Measurements from ENCODE around the gene CCND3. TPM values are rescaled to one million over a fixed set of nuclear protein-coding genes. Genes with fewer than 3 reads are reported as not detected.

Gene CCND3
- total RNA-seq, result 118 and 119 TPM in 2 replicates

DNA sequence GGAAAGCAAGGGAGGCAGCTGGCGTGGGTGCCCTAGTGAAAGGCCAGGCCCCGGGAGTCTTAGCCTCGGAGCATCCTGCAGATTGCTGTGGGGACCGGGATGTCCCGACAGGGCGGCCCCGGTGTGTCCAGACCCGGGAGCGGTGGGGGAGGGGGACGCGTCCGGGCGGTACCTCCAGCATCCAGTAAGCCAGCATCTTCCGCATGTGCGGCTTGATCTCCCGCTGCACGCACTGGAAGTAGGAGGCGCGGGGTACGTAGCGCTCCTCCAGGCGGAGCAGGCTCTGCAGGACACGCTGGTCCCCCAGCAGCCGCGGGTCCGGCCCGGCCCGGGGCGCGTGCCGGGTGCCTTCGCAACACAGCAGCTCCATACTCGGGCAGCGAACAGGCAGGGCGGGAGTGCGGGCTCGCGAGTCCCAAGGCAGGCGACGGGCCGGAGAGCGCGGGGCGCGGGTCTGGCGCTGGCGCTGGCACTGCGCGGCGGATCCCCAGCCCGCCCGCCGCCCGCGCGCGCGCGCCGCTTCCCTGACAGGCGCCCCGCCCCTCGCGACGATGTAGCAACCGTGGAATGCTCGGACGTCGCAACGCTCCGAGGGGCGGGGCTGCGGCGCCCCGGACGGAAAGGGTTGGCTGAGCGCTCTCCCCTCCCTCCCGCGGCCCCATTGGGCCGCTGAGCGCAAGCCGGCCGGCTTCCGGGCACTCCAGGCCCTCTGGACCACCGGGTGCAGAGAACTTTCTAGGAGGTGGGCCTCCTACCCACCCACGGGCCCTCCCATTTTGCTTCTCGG is at the start of gene CCND3:
CCND3 (minus strand) TSS at position 529 of the 787 bp plus-strand sequence; CDS start at position 370, 159 bp downstream.

DNA sequence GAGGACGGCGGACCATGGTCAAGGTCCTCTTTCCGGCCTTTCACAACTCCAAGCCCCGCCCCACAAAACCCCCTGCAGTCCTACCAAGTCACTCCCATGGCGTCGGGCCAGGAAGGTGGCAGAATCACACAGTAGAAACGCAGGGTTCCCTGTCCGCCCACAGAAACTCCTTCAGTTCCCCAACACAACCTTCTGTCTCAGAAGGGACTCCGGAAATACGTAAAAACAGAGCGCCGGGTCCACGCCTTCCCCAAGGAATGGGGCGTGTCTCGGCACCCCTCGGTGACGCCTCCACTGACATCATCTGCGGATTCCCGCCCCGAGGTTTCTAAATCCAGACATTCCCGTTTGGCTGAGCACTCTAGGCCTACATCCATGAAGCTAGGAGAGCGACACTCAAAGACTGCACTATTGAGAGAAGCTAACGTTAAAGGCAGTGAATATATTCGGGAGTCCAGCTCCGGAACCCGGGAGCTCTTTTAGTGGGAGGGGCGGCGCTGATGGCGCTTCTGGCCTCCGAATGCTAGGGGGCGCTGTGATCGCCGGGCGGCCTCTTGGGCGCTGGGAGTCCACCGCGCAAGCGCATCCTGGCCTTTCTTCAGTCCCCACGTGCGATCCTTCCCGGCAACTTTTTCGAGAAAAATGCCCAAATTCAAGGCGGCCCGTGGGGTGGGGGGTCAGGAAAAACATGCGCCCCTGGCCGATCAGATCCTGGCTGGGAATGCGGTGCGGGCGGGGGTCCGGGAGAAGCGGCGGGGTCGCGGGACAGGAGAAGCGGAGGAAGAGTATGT is 20.5 kb downstream of the CCND3 start, which contains the start of the genes BYSL and MED20:
BYSL (plus strand) TSS at position 579 of the 791 bp plus-strand sequence; CDS start at position 643, 64 bp downstream.
MED20 (minus strand) TSS at position 219 of the 791 bp plus-strand sequence; CDS start at position 98, 121 bp downstream.

DNA sequence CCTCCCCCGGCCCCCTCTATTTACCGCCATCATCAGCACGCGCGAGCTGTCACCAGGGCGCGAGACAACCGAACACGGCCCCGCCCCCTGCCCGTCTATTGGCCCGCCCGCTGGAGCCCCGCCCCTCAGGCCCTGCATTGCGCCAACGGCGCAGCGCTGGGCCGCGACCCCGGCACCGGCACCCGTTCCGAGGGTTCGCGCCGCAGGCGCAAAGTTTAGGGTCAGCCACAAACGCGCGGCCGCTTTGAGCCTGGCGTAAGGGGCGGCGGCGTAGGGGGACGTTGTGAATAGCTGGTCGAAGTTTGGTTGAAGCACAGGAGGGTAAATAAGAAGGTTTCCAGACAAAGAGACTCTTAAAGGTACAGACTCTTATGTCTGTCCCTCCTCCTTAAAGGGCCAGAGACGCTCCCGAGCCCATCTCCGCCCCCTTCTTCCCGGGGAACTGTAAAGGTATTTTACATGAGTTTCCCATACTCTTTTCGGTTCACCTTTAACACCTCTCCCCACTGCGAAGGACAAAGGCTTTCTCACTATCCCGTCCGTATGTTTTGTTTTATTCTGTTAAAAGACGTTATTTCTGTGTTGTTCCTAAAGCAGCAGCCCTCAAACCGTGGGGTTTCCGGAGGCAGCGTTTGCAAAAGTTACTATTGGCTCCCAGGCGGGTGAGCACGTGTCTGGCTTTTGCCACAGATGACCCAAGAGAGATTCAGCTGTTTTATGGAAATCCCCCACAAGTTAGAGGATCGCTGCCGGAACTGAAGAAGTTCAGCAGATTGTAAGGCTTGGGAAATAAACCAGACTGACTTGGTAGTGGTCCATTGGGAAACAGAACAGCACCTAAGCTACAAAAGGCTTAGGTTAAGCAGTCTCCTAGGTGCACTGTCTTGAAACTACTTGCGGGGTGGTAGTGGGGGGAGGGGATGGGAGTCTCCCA is 46.0 kb downstream of the CCND3 start, which contains the start of gene USP49:
USP49 (minus strand) TSS at position 76 of the 934 bp plus-strand sequence. CDS start 88,392 bp downstream, outside the sequence.

Other genes starting within 250 kb of the CCND3 start
- 8.9 and 26.8 TPM in 2 replicates for gene TFEB, start 206.2 kb downstream of the CCND3 start, total RNA-seq
- gene PGC, start 194.4 kb downstream of the CCND3 start, total RNA-seq, result not detected in 2 replicates
- 2.0 and 3.9 TPM in 2 replicates for gene FRS3, start 161.9 kb downstream of the CCND3 start, total RNA-seq
- not detected in 2 replicates for gene PRICKLE4, start 161.0 kb downstream of the CCND3 start, total RNA-seq
- 280 and 362 TPM in 2 replicates for gene TOMM6, start 154.1 kb downstream of the CCND3 start, total RNA-seq
- gene USP49, start 46.4 kb downstream of the CCND3 start, total RNA-seq, result 0.35 and 1.7 TPM in 2 replicates
- 20.4 and 37.8 TPM in 2 replicates for gene MED20, start 20.7 kb downstream of the CCND3 start, total RNA-seq
- gene BYSL, start 20.3 kb downstream of the CCND3 start, total RNA-seq, result 6.2 and 6.3 TPM in 2 replicates
- gene TAF8, start 108.7 kb upstream of the CCND3 start, total RNA-seq, result 15.9 and 23.6 TPM in 2 replicates
- gene C6orf132, start 200.8 kb upstream of the CCND3 start, total RNA-seq, result 3.0 and 6.9 TPM in 2 replicates
- 0.58 and 1.2 TPM in 2 replicates for gene GUCA1A, start 231.6 kb upstream of the CCND3 start, total RNA-seq

Measured in myometrial cell (primary cell).